ENCODE results near the gene EDIL3. TPM values are rescaled to one million over a fixed set of nuclear protein-coding genes. Genes with fewer than 3 reads are reported as not detected.

EDIL3 gene
- polyA plus RNA-seq, 5 donors, result 24.6 to 51.9 (median 44.2) TPM

DNA sequence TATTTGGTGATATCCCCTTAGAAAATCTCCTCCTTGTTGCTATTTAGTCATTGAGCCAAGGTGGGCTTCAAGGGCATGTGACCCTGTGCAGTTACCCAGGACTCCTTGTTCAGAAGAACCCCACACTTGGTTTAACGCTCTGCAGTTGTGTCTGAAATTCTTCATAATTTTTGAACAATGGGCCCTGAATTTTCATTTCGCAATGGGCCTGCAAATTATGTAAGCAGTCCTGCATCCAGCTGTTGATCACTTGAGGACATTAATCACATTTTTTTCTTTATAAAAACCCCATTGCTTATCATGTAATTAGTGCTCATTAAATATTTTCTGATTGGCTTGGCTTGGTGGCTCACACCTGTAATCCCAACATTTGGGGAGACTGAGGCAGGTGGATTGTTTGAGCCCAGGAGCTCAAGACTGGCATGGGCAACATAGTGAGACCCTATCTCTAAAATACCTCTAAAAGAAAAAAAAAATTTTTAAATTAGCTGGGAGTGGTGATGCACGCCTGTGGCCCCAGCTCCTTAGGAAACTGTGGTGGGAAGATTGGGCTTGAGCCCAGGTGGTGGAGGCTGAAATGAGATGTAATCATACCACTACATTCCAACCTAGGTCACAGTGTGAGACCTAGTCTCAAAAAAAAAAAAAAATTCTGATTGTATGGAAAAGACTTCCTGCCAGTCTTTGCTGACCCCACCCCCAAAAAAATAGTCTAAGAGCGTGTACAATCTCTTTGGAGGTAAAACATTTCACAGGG is 469.8 kb downstream of the EDIL3 start:
- DNase-seq, result no peak

DNA sequence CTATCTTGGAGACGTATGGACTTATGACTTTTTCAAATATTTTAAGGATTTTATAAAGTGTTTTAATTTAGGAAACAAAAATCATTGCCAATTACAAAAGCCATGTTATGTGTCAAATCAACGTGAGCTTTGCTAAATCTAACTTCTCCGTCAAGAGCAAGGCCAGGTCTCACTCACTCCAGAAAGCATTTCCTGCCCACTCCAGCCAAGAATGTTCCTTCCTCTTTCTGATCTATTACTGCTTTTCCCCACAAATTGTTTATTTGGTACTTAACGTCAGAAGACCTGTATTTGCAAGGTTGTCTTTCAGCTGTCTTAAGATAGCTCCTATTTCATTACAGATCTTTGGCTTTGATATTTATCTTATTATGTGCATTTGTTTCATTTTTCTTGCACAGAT is 470.5 kb downstream of the EDIL3 start:
- no peak for DNase-seq

DNA sequence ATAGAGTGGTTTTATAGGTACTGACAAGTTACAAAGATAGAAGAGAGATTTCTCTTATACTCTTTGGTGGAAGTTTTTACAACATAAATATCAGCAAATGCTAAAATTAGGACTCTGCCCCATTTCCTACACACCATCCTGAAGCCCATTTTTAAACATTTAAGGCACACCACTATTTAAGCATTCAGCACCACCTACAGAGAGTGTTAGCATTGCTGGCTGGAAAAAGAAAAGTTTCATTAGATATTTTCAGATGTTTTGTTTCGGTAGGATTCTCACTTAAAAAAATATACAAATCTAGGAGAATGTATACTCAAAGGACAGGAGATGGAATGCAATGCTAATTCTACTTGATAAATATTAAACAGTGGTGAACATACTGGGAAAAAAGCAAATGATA is 471.1 kb downstream of the EDIL3 start:
- no peak for DNase-seq

DNA sequence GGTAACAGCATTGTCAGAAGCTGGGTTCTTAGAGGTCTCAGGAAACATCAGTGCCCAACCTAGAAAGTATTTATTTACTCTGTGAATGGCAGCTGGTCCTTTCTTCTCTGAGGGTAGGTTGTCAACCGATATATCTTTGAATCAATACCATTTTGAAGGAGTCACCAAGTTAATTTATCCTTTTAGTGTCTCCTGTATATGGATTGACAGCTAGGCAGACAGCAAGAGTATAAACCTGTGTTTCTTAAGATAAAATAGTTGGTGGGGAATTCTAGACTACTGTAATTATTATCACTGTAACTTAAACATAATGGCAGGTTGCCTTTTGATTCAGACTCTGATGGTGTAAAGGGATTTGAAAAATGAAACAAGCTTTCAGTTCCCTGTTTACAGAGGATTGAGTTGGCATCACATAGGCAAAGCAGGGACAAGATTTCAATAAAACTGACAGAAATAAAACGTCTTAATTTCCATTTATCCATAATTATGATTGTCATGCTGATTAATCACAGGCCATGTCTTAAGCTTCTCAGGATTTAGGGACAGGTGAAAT is 473.2 kb downstream of the EDIL3 start:
- DNase-seq, result no peak

DNA sequence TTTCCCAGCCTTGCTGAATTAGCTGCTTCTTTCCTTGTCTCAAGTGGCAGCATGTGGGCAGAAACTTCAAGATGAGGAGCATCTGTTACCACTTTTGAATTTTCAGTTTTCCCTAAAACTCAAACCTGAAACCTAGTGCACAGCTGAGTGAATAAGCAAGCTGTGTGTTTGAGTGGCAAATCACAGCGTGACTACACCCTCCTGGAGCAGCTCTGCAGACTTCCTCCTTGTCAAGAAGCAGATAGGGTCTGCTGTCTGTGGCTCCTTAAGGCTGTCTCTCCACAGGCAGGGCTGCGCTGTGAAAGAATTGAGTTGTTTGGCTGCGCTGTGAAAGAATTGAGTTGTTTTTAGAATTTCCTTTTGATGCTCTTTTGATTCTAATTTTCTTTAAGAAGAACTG is 484.4 kb downstream of the EDIL3 start:
- DNase-seq, result no peak

DNA sequence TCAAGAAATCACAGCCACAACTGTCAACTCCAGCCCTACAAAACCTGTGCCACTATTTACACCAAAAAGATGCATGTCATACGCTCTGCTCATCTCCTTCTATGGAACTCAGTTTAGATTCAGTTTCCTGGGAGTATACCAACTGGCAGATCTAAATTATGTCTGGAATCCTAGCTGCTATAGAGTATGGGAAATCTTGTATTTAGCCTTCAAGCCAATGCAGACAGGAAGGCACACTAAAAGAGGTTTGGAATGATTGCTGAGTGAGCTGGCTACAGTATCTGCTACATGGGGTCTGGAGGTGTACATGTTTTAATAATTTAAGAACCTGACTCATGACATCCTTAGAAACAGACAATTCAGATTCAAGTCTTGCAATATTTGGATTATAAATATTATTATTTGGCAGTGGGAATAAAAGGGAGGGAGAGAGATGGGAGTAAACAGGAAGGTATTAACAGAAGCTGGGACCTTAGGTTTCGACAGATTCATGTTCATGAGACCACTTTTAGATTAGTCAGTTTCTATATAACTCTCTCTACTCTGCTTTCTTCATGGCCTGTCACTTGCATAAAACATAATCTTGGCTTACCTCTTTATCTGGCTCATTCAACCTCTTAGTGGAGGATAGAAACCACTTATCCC is 485.2 kb downstream of the EDIL3 start:
- no peak for DNase-seq

DNA sequence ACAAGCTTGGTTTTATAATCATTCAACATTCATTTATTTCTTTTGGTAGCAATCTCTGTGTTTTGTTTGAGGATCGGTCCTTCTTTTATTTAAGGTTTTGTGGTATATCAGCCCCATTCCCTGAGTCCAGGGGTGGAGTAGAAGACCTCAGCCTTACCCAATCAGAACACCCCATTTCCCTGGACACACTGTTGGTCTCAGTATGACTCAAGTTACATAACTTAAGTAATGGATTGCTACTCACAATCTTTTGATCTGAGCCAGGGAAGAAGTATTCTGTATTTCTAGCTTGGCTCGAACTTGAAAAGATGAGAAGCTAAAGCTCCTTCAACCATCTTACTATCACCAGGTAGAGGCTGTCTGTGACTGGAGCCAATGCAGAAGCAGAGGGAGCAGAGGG is 488.8 kb downstream of the EDIL3 start:
- no peak for DNase-seq

DNA sequence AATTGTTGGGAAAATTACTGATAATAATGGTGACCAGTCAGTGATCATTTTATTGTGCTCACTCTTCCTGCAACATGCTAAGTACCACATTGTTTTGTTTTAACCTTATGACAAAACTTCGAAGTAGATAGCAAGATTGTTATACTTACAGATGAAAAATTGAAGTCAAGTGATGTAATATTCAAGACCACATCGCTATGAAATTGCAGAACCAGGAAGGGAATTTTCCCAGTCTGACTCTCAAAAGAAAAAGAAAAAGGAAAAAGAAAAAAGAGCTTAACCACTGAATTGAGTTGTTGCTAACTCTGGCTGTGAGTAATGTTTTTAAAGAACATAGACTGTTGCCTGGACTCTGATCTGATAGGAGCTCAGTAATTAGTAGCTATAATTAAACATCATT is 493.4 kb downstream of the EDIL3 start:
- DNase-seq, result no peak
